ENCODE measurements around the gene GALNT7.

DNA sequence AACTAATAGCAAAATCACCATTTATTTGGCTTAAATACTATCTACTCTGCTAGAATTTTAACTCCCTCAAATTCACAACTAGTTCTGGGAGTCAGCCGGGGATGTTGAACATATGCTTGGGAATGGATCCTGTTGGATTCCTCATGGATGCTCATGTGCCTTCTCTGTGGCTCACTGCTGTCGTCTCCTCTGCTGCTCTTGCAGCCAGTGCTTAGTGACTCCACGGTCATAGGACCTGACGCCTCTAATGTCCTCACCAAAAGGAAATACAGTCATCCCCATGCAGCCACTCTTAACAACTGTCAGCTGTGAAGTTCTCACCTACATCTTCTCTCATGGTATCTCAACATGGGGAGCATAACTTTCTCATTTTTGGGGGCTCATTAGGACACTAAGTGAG is 106.1 kb downstream of the GALNT7 start:
- TF ChIP-seq, protein P1, sequence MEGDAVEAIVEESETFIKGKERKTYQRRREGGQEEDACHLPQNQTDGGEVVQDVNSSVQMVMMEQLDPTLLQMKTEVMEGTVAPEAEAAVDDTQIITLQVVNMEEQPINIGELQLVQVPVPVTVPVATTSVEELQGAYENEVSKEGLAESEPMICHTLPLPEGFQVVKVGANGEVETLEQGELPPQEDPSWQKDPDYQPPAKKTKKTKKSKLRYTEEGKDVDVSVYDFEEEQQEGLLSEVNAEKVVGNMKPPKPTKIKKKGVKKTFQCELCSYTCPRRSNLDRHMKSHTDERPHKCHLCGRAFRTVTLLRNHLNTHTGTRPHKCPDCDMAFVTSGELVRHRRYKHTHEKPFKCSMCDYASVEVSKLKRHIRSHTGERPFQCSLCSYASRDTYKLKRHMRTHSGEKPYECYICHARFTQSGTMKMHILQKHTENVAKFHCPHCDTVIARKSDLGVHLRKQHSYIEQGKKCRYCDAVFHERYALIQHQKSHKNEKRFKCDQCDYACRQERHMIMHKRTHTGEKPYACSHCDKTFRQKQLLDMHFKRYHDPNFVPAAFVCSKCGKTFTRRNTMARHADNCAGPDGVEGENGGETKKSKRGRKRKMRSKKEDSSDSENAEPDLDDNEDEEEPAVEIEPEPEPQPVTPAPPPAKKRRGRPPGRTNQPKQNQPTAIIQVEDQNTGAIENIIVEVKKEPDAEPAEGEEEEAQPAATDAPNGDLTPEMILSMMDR (IDR thresholded peaks at IDR 0.05; ENCODE audit: extremely low read depth in 1 of 2, insufficient read depth in 1 of 2, low read depth in 1 of 2, low read length in 2 of 2), result no peak
- TF ChIP-seq EZH2 (IDR thresholded peaks at IDR 0.05; ENCODE audit: borderline replicate concordance, low read depth, low read length, severe bottlenecking) (no peak), POLR2AphosphoS5 (IDR thresholded peaks at IDR 0.05; ENCODE audit: insufficient read depth, low read depth, low read length) (no peak), JUN (IDR thresholded peaks at IDR 0.05; ENCODE audit: borderline replicate concordance, insufficient read depth, insufficient read length, low read depth) (no peak), FOS (IDR thresholded peaks at IDR 0.05; ENCODE audit: borderline replicate concordance, insufficient read depth, low read length) (no peak), MYC (IDR thresholded peaks at IDR 0.05; ENCODE audit: low read depth, low read length) (no peak), POLR2A (IDR thresholded peaks at IDR 0.05; ENCODE audit: low read depth, low read length) (no peak)

Measured in endothelial cell of umbilical vein (primary cell).